Measurements from ENCODE around the gene TRIM24.

DNA sequence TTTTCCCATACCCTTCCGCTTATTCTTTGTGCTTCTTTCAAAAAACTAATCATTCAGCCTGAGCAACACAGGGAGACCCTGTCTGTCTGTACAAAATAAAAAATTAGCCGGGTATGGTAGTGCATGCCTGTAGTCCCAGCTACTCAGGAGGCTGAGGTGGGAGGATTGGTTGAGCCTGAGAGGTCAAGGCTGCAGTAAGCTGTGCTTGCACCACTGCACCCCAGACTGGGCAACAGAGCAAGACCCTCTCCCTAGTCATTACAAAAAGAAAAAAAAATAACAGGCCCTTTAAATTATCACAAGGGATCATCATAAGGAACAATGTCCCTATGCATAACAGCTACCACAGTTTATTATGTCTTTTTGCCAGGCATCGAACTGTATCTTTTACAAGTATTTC lies 119.6 kb downstream of the TRIM24 start:
- TF ChIP-seq, protein P1, sequence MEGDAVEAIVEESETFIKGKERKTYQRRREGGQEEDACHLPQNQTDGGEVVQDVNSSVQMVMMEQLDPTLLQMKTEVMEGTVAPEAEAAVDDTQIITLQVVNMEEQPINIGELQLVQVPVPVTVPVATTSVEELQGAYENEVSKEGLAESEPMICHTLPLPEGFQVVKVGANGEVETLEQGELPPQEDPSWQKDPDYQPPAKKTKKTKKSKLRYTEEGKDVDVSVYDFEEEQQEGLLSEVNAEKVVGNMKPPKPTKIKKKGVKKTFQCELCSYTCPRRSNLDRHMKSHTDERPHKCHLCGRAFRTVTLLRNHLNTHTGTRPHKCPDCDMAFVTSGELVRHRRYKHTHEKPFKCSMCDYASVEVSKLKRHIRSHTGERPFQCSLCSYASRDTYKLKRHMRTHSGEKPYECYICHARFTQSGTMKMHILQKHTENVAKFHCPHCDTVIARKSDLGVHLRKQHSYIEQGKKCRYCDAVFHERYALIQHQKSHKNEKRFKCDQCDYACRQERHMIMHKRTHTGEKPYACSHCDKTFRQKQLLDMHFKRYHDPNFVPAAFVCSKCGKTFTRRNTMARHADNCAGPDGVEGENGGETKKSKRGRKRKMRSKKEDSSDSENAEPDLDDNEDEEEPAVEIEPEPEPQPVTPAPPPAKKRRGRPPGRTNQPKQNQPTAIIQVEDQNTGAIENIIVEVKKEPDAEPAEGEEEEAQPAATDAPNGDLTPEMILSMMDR (IDR thresholded peaks at IDR 0.05), result no peak
- no peak for TF ChIP-seq POLR2A (IDR thresholded peaks at IDR 0.05)

All from testis (tissue), 2 donors.